ENCODE results near the gene TMEM161A.

GRCh38 chr19:19160461-19161035 is 22.3 kb upstream of the TMEM161A start:
- TF ChIP-seq CTCF (IDR thresholded peaks at IDR 0.05): no peak
- TF ChIP-seq ZFX (IDR thresholded peaks at IDR 0.05; ENCODE audit: borderline replicate concordance): no peak
